ENCODE data around the gene CCDC28B.

DNA sequence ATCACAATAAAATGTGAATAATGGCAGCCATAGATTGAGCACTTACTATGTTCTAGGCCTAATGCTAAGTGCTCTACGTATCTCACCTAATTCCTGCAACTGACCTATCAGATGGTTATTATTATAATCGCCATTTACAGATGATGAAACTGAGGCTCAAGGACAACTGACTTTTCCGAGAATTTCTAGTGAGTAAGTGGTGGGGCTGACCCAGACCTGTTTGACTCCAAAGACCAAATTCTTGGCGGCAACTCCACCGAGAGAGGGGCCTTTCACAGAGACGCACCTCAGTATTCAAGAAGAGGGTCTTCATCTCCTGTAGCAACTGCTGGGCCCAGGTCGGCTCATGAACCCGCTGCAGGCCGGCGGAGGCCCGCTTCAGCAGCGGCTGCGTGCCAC lies 21.2 kb downstream of the CCDC28B start:
- TF ChIP-seq, protein P1, sequence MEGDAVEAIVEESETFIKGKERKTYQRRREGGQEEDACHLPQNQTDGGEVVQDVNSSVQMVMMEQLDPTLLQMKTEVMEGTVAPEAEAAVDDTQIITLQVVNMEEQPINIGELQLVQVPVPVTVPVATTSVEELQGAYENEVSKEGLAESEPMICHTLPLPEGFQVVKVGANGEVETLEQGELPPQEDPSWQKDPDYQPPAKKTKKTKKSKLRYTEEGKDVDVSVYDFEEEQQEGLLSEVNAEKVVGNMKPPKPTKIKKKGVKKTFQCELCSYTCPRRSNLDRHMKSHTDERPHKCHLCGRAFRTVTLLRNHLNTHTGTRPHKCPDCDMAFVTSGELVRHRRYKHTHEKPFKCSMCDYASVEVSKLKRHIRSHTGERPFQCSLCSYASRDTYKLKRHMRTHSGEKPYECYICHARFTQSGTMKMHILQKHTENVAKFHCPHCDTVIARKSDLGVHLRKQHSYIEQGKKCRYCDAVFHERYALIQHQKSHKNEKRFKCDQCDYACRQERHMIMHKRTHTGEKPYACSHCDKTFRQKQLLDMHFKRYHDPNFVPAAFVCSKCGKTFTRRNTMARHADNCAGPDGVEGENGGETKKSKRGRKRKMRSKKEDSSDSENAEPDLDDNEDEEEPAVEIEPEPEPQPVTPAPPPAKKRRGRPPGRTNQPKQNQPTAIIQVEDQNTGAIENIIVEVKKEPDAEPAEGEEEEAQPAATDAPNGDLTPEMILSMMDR (IDR thresholded peaks at IDR 0.05 in 8 of 11, conservative IDR thresholded peaks at IDR 0.05 in 3 of 11) = no peak
- TF ChIP-seq POLR2AphosphoS5 (IDR thresholded peaks at IDR 0.05) (no peak), POLR2A (IDR thresholded peaks at IDR 0.05) (no peak)

Data from spleen (tissue), 7 donors.